WTC11 (cell line): ENCODE measurements around the gene TRIM41.

Source experiments
- CREB1 ChIP-seq: sonication (generic); formaldehyde crosslinking; IDR thresholded peaks from 2 replicates; pipeline ENCODE4 v1.8.0; 2023; ENCODE audit warnings: mild to moderate bottlenecking, missing genetic modification reagents
- FOXK1 ChIP-seq: sonication (generic); formaldehyde crosslinking; IDR thresholded peaks from 2 replicates; pipeline ENCODE4 v1.8.0; 2022; ENCODE audit warnings: mild to moderate bottlenecking, moderate library complexity, missing genetic modification reagents
- NFYB ChIP-seq: sonication (generic); formaldehyde crosslinking; conservative IDR thresholded peaks from 2 replicates; pipeline ENCODE4 v1.8.0; 2022; ENCODE audit warnings: low read depth, missing genetic modification reagents
- PRRX2 ChIP-seq: fragments of 250-450 bp; sonication (Bioruptor Pico); IDR thresholded peaks from 2 replicates; pipeline ENCODE4 v1.8.0; 2021; ENCODE audit warnings: mild to moderate bottlenecking
- RELA ChIP-seq: sonication (generic); formaldehyde crosslinking; IDR thresholded peaks from 2 replicates; pipeline ENCODE4 v1.8.1; 2022; ENCODE audit warnings: missing genetic modification reagents, mild to moderate bottlenecking, borderline replicate concordance
- ZNF138 ChIP-seq: sonication (generic); formaldehyde crosslinking; conservative IDR thresholded peaks from 2 replicates; pipeline ENCODE4 v1.8.1; 2022; ENCODE audit warnings: mild to moderate bottlenecking, moderate library complexity, missing genetic modification reagents
- ZNF423 ChIP-seq: fragments of 250-450 bp; sonication (Bioruptor Pico); IDR thresholded peaks from 2 replicates; pipeline ENCODE4 v2.1.2; 2022; ENCODE audit warnings: mild to moderate bottlenecking, moderate library complexity
- TF ChIP-seq, protein P1 (sequence below): fragments of 200-600 bp; IDR thresholded peaks from 2 replicates; pipeline ENCODE4 v1.8.0; 2022; ENCODE audit warnings: antibody characterized with exemption
- TF ChIP-seq, protein P2 (sequence below): sonication (generic); formaldehyde crosslinking; IDR thresholded peaks from 2 replicates; pipeline ENCODE4 v1.8.1; 2023; ENCODE audit warnings: mild to moderate bottlenecking, missing genetic modification reagents, moderate library complexity
- TF ChIP-seq, protein P3 (sequence below): sonication (generic); formaldehyde crosslinking; IDR thresholded peaks from 2 replicates; pipeline ENCODE4 v1.8.1; 2023; ENCODE audit warnings: mild to moderate bottlenecking, missing genetic modification reagents, borderline replicate concordance
- TF ChIP-seq, protein P4 (sequence below): fragments of 250-450 bp; sonication (Bioruptor Pico); IDR thresholded peaks from 2 replicates; pipeline ENCODE4 v2.1.2; 2022; ENCODE audit warnings: mild to moderate bottlenecking, moderate library complexity

DNA sequence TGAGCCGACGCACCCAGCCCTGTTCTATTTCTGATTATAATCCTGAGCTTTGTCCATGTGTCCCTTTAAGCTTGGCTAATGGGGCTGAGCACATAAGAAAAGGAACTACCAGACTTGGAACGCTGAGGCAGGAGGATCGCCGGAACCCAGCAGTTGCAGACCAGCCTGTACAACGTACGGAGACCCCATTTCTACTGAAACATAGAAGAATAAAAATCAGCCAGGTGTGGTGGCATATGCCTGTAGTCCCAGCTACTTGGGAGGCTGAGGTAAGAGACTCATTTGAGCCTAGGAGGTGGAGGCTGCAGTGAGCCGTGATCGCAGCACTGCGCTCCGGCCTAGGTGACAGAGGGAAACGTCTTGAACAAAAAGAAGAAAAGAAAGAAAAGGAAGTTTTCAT is 40.4 kb upstream of the TRIM41 start:
- no peak for TF ChIP-seq ZNF138
- TF ChIP-seq, protein P1, sequence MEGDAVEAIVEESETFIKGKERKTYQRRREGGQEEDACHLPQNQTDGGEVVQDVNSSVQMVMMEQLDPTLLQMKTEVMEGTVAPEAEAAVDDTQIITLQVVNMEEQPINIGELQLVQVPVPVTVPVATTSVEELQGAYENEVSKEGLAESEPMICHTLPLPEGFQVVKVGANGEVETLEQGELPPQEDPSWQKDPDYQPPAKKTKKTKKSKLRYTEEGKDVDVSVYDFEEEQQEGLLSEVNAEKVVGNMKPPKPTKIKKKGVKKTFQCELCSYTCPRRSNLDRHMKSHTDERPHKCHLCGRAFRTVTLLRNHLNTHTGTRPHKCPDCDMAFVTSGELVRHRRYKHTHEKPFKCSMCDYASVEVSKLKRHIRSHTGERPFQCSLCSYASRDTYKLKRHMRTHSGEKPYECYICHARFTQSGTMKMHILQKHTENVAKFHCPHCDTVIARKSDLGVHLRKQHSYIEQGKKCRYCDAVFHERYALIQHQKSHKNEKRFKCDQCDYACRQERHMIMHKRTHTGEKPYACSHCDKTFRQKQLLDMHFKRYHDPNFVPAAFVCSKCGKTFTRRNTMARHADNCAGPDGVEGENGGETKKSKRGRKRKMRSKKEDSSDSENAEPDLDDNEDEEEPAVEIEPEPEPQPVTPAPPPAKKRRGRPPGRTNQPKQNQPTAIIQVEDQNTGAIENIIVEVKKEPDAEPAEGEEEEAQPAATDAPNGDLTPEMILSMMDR: no peak
- TF ChIP-seq FOXK1 (CRISPR knock-in tag): no peak
- no peak for TF ChIP-seq ZNF423 (CRISPR knock-in tag)
- TF ChIP-seq, protein P2, sequence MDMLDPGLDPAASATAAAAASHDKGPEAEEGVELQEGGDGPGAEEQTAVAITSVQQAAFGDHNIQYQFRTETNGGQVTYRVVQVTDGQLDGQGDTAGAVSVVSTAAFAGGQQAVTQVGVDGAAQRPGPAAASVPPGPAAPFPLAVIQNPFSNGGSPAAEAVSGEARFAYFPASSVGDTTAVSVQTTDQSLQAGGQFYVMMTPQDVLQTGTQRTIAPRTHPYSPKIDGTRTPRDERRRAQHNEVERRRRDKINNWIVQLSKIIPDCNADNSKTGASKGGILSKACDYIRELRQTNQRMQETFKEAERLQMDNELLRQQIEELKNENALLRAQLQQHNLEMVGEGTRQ (CRISPR knock-in tag): no peak
- TF ChIP-seq, protein P3, sequence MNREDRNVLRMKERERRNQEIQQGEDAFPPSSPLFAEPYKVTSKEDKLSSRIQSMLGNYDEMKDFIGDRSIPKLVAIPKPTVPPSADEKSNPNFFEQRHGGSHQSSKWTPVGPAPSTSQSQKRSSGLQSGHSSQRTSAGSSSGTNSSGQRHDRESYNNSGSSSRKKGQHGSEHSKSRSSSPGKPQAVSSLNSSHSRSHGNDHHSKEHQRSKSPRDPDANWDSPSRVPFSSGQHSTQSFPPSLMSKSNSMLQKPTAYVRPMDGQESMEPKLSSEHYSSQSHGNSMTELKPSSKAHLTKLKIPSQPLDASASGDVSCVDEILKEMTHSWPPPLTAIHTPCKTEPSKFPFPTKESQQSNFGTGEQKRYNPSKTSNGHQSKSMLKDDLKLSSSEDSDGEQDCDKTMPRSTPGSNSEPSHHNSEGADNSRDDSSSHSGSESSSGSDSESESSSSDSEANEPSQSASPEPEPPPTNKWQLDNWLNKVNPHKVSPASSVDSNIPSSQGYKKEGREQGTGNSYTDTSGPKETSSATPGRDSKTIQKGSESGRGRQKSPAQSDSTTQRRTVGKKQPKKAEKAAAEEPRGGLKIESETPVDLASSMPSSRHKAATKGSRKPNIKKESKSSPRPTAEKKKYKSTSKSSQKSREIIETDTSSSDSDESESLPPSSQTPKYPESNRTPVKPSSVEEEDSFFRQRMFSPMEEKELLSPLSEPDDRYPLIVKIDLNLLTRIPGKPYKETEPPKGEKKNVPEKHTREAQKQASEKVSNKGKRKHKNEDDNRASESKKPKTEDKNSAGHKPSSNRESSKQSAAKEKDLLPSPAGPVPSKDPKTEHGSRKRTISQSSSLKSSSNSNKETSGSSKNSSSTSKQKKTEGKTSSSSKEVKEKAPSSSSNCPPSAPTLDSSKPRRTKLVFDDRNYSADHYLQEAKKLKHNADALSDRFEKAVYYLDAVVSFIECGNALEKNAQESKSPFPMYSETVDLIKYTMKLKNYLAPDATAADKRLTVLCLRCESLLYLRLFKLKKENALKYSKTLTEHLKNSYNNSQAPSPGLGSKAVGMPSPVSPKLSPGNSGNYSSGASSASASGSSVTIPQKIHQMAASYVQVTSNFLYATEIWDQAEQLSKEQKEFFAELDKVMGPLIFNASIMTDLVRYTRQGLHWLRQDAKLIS (CRISPR knock-in tag): no peak
- TF ChIP-seq PRRX2 (CRISPR knock-in tag): no peak
- TF ChIP-seq, protein P4, sequence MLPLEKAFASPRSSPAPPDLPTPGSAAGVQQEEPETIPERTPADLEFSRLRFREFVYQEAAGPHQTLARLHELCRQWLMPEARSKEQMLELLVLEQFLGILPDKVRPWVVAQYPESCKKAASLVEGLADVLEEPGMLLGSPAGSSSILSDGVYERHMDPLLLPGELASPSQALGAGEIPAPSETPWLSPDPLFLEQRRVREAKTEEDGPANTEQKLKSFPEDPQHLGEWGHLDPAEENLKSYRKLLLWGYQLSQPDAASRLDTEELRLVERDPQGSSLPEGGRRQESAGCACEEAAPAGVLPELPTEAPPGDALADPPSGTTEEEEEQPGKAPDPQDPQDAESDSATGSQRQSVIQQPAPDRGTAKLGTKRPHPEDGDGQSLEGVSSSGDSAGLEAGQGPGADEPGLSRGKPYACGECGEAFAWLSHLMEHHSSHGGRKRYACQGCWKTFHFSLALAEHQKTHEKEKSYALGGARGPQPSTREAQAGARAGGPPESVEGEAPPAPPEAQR (CRISPR knock-in tag): no peak
- TF ChIP-seq RELA: no peak
- TF ChIP-seq NFYB (CRISPR knock-in tag): no peak
- no peak for TF ChIP-seq CREB1 (CRISPR knock-in tag)
